GM12865 (cell line): ENCODE results near the gene PTPRN2.

Experiments used
- DNase-seq: peaks from one replicate; pipeline ENCODE4 v3.0.0; 2010; ENCODE audit warnings: low read depth
- H3K4me3 ChIP-seq: 2 replicates; pipeline ENCODE4 v1.5.1; 2011; ENCODE audit warnings: mild to moderate bottlenecking, low read depth, low read length, control low read depth
- CTCF ChIP-seq: IDR thresholded peaks from 2 replicates; pipeline ENCODE4 v1.5.1; 2011; ENCODE audit warnings: low read length, control low read depth, low read depth, inconsistent platforms; ENCODE audit not compliant: insufficient read depth; ENCODE audit errors: missing control alignments

Gene PTPRN2

GRCh38 chr7:158620418-158620817, 32.8 kb upstream of the PTPRN2 start:
- no peak for TF ChIP-seq CTCF
- no peak overlapping the region for H3K4me3 ChIP-seq
- no peak for DNase-seq

- no peak for DNase-seq
- TF ChIP-seq CTCF = no peak
- no peak overlapping the region for H3K4me3 ChIP-seq
These were observed 31.1 kb upstream of the PTPRN2 start for GRCh38 chr7:158618745-158619140.

GRCh38 chr7:158617737-158618128, 30.1 kb upstream of the PTPRN2 start:
- DNase-seq = no peak
- no peak for TF ChIP-seq CTCF
- H3K4me3 ChIP-seq = no peak overlapping the region

- no peak for DNase-seq
- no peak overlapping the region for H3K4me3 ChIP-seq
- TF ChIP-seq CTCF = no peak
These were observed 28.4 kb upstream of the PTPRN2 start for GRCh38 chr7:158616050-158616449.

GRCh38 chr7:158614700-158615099, 27.1 kb upstream of the PTPRN2 start:
- DNase-seq = no peak
- H3K4me3 ChIP-seq = no peak overlapping the region
- no peak for TF ChIP-seq CTCF

GRCh38 chr7:158613481-158613880, 25.9 kb upstream of the PTPRN2 start:
- DNase-seq = peak; percentile 83

More at GRCh38 chr7:158613481-158613880, 25.9 kb upstream of the PTPRN2 start:
- peak overlapping the region; percentile 21; the same call in 1 of the 2 replicates for H3K4me3 ChIP-seq
- TF ChIP-seq CTCF = no peak
